ENCODE data around the gene GRPEL1. TPM values are rescaled to one million over a fixed set of nuclear protein-coding genes. Genes with fewer than 3 reads are reported as not detected.

The GRPEL1 gene
- total RNA-seq, 1 experiment from 2014 or later: 46.6 TPM

GRCh38 chr4:7109169-7109568 is 41.3 kb upstream of the GRPEL1 start:
- Histone ChIP-seq H3K4me1 (ENCODE audit: control insufficient read depth, insufficient read depth, low read length) (no peaks in the 10 kb centered on the region), H3K36me3 (ENCODE audit: control insufficient read depth, insufficient read depth, low read length) (no peaks in the 10 kb centered on the region), H3K4me3 (ENCODE audit: low read depth in 2 of 2, low read length in 2 of 2) (no peak overlapping the region), H3K27ac (ENCODE audit: low read length) (no peak overlapping the region), H3K27me3 (ENCODE audit: control insufficient read depth, insufficient read depth, low read length) (no peaks in the 10 kb centered on the region), H3K9me3 (ENCODE audit: control insufficient read depth, insufficient read depth, low read depth, low read length) (no peaks in the 10 kb centered on the region)
- intact Hi-C loops (cut with micrococcal nuclease; ENCODE audit: unreplicated experiment) (loop anchor here (10.0 kb wide), 1 partner anchor 186 kb away; no protein-coding TSS in a partner anchor), in situ Hi-C loops (cut with HindIII; ENCODE audit: low pct_unique_long_range_greater_than_20kb, low sequenced_read_pairs) (no loop called here)
- ChIA-PET POLR2A (no interaction called here), CTCF (no interaction called here)
- TF ChIP-seq SIN3A (IDR thresholded peaks at IDR 0.05; ENCODE audit: borderline replicate concordance, insufficient read depth, low read depth, low read length) (no peak), TCF7L2 (IDR thresholded peaks at IDR 0.05; ENCODE audit: low read depth, low read length) (no peak), POLR2AphosphoS5 (IDR thresholded peaks at IDR 0.05; ENCODE audit: low read depth, low read length) (no peak), CTCF (IDR thresholded peaks at IDR 0.05) (no peak), REST (IDR thresholded peaks at IDR 0.05; ENCODE audit: insufficient read depth in 1 of 2, low read depth in 2 of 2, low read length in 1 of 2) (no peak)
- no TSS peak for BruUV-seq (replicated peaks)
- no peak for DNase-seq (ENCODE audit: low read depth, low spot score)
- no peak for ATAC-seq

- ATAC-seq (no peak), DNase-seq (ENCODE audit: low read depth, low spot score) (no peak)
- in situ Hi-C loops (cut with HindIII; ENCODE audit: low pct_unique_long_range_greater_than_20kb, low sequenced_read_pairs) (no loop called here), intact Hi-C loops (cut with micrococcal nuclease; ENCODE audit: unreplicated experiment) (loop anchor here (10.0 kb wide), 1 partner anchor 186 kb away; no protein-coding TSS in a partner anchor)
- ChIA-PET POLR2A (no interaction called here), CTCF (no interaction called here)
- Histone ChIP-seq H3K27me3 (ENCODE audit: control insufficient read depth, insufficient read depth, low read length) (no peaks in the 10 kb centered on the region), H3K36me3 (ENCODE audit: control insufficient read depth, insufficient read depth, low read length) (no peaks in the 10 kb centered on the region), H3K27ac (ENCODE audit: low read length) (no peak overlapping the region), H3K4me1 (ENCODE audit: control insufficient read depth, insufficient read depth, low read length) (no peaks in the 10 kb centered on the region), H3K9me3 (ENCODE audit: control insufficient read depth, insufficient read depth, low read depth, low read length) (no peaks in the 10 kb centered on the region), H3K4me3 (ENCODE audit: low read depth in 2 of 2, low read length in 2 of 2) (no peak overlapping the region)
- BruUV-seq (replicated peaks): no TSS peak
- no peak for TF ChIP-seq CTCF (IDR thresholded peaks at IDR 0.05)
- TF ChIP-seq SIN3A (IDR thresholded peaks at IDR 0.05; ENCODE audit: borderline replicate concordance, insufficient read depth, low read depth, low read length): no peak
- no peak for TF ChIP-seq REST (IDR thresholded peaks at IDR 0.05; ENCODE audit: insufficient read depth in 1 of 2, low read depth in 2 of 2, low read length in 1 of 2)
- TF ChIP-seq POLR2AphosphoS5 (IDR thresholded peaks at IDR 0.05; ENCODE audit: low read depth, low read length): no peak
- no peak for TF ChIP-seq TCF7L2 (IDR thresholded peaks at IDR 0.05; ENCODE audit: low read depth, low read length)
Observed at GRCh38 chr4:7108660-7109059, 40.8 kb upstream of the GRPEL1 start.
